Endothelial cell of umbilical vein (primary cell): ENCODE results near the gene GJB5. TPM values are rescaled to one million over a fixed set of nuclear protein-coding genes. Genes with fewer than 3 reads are reported as not detected.

Source experiments
- BruUV-seq: library from RNA; stranded (reverse); fragments of 400-500 nt; replicated peaks from 2 replicates; lab custom pipeline; 2021; lab: Mats Ljungman, UMichigan
- CTCF ChIA-PET: fragments of 300-600, 350-600 bp; sonication (Branson Sonifier 250); formaldehyde crosslinking; loops from one replicate; lab custom pipeline; 2021; ENCODE audit warnings: antibody characterized with exemption, inconsistent platforms; lab: Charles Lee
- POLR2A ChIA-PET: fragments of 300-600, 350-600 bp; sonication (Branson Sonifier 250); formaldehyde crosslinking; loops from one replicate; lab custom pipeline; 2021; ENCODE audit warnings: antibody characterized with exemption, inconsistent platforms; lab: Charles Lee
- DNase-seq: peaks from one replicate; pipeline ENCODE4 v3.0.0-alpha.2; 2011; ENCODE audit warnings: low read depth, low spot score
- FAIRE-seq: peaks from 2 replicates; lab custom pipeline; 2011; peaks lifted over from hg19 to GRCh38; lab: Jason Lieb, UNC
- H2AFZ ChIP-seq: 2 replicates; pipeline ENCODE4 v1.6.0; 2012; ENCODE audit warnings: low read depth, low read length, control low read depth, inconsistent platforms
- H3K27ac ChIP-seq: 2 replicates; pipeline ENCODE4 v1.5.1; 2011; ENCODE audit warnings: low read depth, mild to moderate bottlenecking, control low read depth, low read length, moderate library complexity; ENCODE audit not compliant: insufficient read depth
- H3K27me3 ChIP-seq, 2 experiments: 2 replicates each; pipeline versions ENCODE4 v1.6.0 to v1.6.1; 2011; ENCODE audit warnings: low read length in 2 of 2, mixed read lengths in 1 of 2; ENCODE audit not compliant: control insufficient read depth in 2 of 2, insufficient read depth in 2 of 2
- H3K36me3 ChIP-seq, 2 experiments: 2 replicates in 1 of 2; 3 replicates in 1 of 2; pipeline ENCODE4 v1.5.1; 2011; ENCODE audit warnings: low read length in 2 of 2, mild to moderate bottlenecking in 1 of 2, moderate library complexity in 1 of 2; ENCODE audit not compliant: control insufficient read depth in 2 of 2, insufficient read depth in 2 of 2; ENCODE audit errors: extremely low read depth in 1 of 2
- H3K4me1 ChIP-seq: 3 replicates; pipeline ENCODE4 v1.5.1; 2011; ENCODE audit warnings: mild to moderate bottlenecking, low read length; ENCODE audit not compliant: control insufficient read depth, insufficient read depth; ENCODE audit errors: extremely low read depth
- H3K4me2 ChIP-seq: 2 replicates; pipeline ENCODE4 v1.6.1; 2011; ENCODE audit warnings: low read length, control low read depth, mixed read lengths; ENCODE audit not compliant: insufficient read depth
- H3K4me3 ChIP-seq, 3 experiments: fragments of 200-600 bp in 1 of 3; sonication (generic), shearing (Covaris generic) in 1 of 3; replicated peaks in 1 of 3; 2 replicates each; pipeline ENCODE4 v1.5.1; 2011 to 2016; ENCODE audit warnings: control low read depth in 3 of 3, low read length in 3 of 3, mild to moderate bottlenecking in 2 of 3, inconsistent platforms in 1 of 3, low read depth in 1 of 3, moderate library complexity in 1 of 3; ENCODE audit not compliant: insufficient read depth in 1 of 3
- H3K79me2 ChIP-seq: 2 replicates; pipeline ENCODE4 v1.6.0; 2012; ENCODE audit warnings: low read length, inconsistent platforms; ENCODE audit not compliant: control insufficient read depth, insufficient read depth
- H3K9ac ChIP-seq: replicated peaks from 2 replicates; pipeline ENCODE3; 2011; ENCODE audit warnings: low read length, control low read depth; ENCODE audit not compliant: insufficient read depth; ENCODE audit errors: extremely low read depth
- H3K9me1 ChIP-seq: replicated peaks from 3 replicates; pipeline ENCODE4 v1.6.0; 2011; ENCODE audit warnings: mild to moderate bottlenecking, low read length; ENCODE audit not compliant: control insufficient read depth, insufficient read depth; ENCODE audit errors: extremely low read depth
- H3K9me3 ChIP-seq: replicated peaks from 2 replicates; pipeline ENCODE4 v1.5.1; 2012; ENCODE audit warnings: low read length, inconsistent platforms; ENCODE audit not compliant: control insufficient read depth, insufficient read depth
- H4K20me1 ChIP-seq: replicated peaks from 2 replicates; pipeline ENCODE3; 2011; ENCODE audit warnings: mild to moderate bottlenecking, low read length; ENCODE audit not compliant: control insufficient read depth, insufficient read depth; ENCODE audit errors: extremely low read depth
- EZH2 ChIP-seq: IDR thresholded peaks from 2 replicates; pipeline ENCODE4 v1.6.1; 2012; ENCODE audit warnings: borderline replicate concordance, low read depth, mild to moderate bottlenecking, moderate library complexity, low read length, inconsistent platforms; ENCODE audit not compliant: severe bottlenecking
- FOS ChIP-seq: IDR thresholded peaks from 2 replicates; pipeline ENCODE4 v1.6.1; 2011; ENCODE audit warnings: mild to moderate bottlenecking, low read length, moderate library complexity, borderline replicate concordance; ENCODE audit not compliant: insufficient read depth
- GATA2 ChIP-seq: IDR thresholded peaks from 2 replicates; pipeline ENCODE4 v1.7.0; 2011; ENCODE audit warnings: low read depth, mild to moderate bottlenecking, moderate library complexity, mixed read lengths, low read length; ENCODE audit not compliant: insufficient read length, insufficient read depth
- JUN ChIP-seq: IDR thresholded peaks from 2 replicates; pipeline ENCODE4 v1.6.1; 2011; ENCODE audit warnings: borderline replicate concordance, low read depth; ENCODE audit not compliant: insufficient read length, insufficient read depth
- MAX ChIP-seq: IDR thresholded peaks from 2 replicates; pipeline ENCODE4 v1.6.1; 2011; ENCODE audit not compliant: insufficient read depth, insufficient read length
- MYC ChIP-seq: IDR thresholded peaks from one replicate; pipeline ENCODE4 v1.6.1; 2011; ENCODE audit warnings: mild to moderate bottlenecking, low read depth, low read length
- POLR2A ChIP-seq: IDR thresholded peaks from 2 replicates; pipeline ENCODE4 v1.6.1; 2012; ENCODE audit warnings: low read depth, mild to moderate bottlenecking, control low read depth, low read length
- POLR2AphosphoS5 ChIP-seq: IDR thresholded peaks from 2 replicates; pipeline ENCODE4 v1.6.1; 2012; ENCODE audit warnings: low read depth, mild to moderate bottlenecking, control low read depth, low read length, moderate library complexity; ENCODE audit not compliant: insufficient read depth
- dilution Hi-C: fragments of 300-500 bp; cut with MboI; formaldehyde crosslinking; loops from one replicate; pipeline ENCODE4 v1.15.0; 2019; ENCODE audit warnings: low sequenced_read_pairs; ENCODE audit not compliant: extremely low pct_ligation_motif_present
- intact Hi-C: fragments of 100-400 bp; cut with micrococcal nuclease; formaldehyde crosslinking; loops from one replicate; pipeline ENCODE4 v1.10.0; 2022
- polyA plus RNA-seq, 4 experiments: library from polyadenylated mRNA; depleted of rRNA in 3 of 4; stranded (reverse) in 3 of 4; unstranded in 1 of 4; fragments of >200 nt; gene quantifications; 2 replicates each; pipeline versions ENCODE4 v1.2.1 to v1.2.3, GENCODE V29; 2011 to 2012; ENCODE audit warnings: missing spikeins in 1 of 4
- total RNA-seq: library from RNA; stranded (reverse); gene quantifications from 2 replicates; pipeline ENCODE4 v1.2.3, GENCODE V29; 2021
- TF ChIP-seq, protein P1 (sequence below), 2 donors: IDR thresholded peaks; 1 replicate in 1 of 2; 2 replicates in 1 of 2; pipeline ENCODE4 v1.5.1; 2011; ENCODE audit warnings: low read length in 2 of 2, mild to moderate bottlenecking in 2 of 2, moderate library complexity in 2 of 2, control low read depth in 1 of 2, inconsistent platforms in 1 of 2, low read depth in 1 of 2; ENCODE audit not compliant: insufficient read depth in 1 of 2; ENCODE audit errors: extremely low read depth in 1 of 2

Gene GJB5
- total and polyA plus RNA-seq, 2 donors (not counting 3 experiments of a cell fraction or from before 2014, with no cell fraction given) = not detected

GRCh38 chr1:34785875-34786470 lies 31.1 kb downstream of the GJB5 start:
- Histone ChIP-seq H3K4me2 (no peak overlapping the region), H3K9me3 (no peaks in the 10 kb centered on the region), H3K4me1 (no peaks in the 10 kb centered on the region), H4K20me1 (no peaks in the 10 kb centered on the region), H3K79me2 (no peaks in the 10 kb centered on the region), H3K9ac (no peak overlapping the region), H3K27me3 (peaks cover 17 to 23% of the 10 kb centered on the region in 2 experiments), H3K9me1 (no peaks in the 10 kb centered on the region), H2AFZ (no peak overlapping the region), H3K4me3 (no peak overlapping the region), H3K36me3 (no peaks in the 10 kb centered on the region), H3K27ac (no peak overlapping the region)
- DNase-seq (no peak), FAIRE-seq (no peak)
- intact Hi-C loops (loop anchor here (1.0 to 5.0 kb wide), 6 partner anchors 66 to 986 kb away; partner anchors contain the start of gene SFPQ), dilution Hi-C loops (no loop called here)
- BruUV-seq = no TSS peak
- POLR2A ChIA-PET = no interaction called here
- TF ChIP-seq FOS (no peak), POLR2A (no peak), EZH2 (no peak), POLR2AphosphoS5 (no peak), MYC (no peak), MAX (no peak), GATA2 (no peak), JUN (no peak)
- TF ChIP-seq, protein P1, sequence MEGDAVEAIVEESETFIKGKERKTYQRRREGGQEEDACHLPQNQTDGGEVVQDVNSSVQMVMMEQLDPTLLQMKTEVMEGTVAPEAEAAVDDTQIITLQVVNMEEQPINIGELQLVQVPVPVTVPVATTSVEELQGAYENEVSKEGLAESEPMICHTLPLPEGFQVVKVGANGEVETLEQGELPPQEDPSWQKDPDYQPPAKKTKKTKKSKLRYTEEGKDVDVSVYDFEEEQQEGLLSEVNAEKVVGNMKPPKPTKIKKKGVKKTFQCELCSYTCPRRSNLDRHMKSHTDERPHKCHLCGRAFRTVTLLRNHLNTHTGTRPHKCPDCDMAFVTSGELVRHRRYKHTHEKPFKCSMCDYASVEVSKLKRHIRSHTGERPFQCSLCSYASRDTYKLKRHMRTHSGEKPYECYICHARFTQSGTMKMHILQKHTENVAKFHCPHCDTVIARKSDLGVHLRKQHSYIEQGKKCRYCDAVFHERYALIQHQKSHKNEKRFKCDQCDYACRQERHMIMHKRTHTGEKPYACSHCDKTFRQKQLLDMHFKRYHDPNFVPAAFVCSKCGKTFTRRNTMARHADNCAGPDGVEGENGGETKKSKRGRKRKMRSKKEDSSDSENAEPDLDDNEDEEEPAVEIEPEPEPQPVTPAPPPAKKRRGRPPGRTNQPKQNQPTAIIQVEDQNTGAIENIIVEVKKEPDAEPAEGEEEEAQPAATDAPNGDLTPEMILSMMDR (IDR thresholded peaks at IDR 0.05; ENCODE audit: extremely low read depth in 1 of 2, insufficient read depth in 1 of 2, low read depth in 1 of 2, low read length in 2 of 2) = no peak
- CTCF ChIA-PET = interaction anchor here (0.6 to 4.0 kb wide), 17 partner anchors 9 to 462 kb away, joined by 3 to 83 read pairs (median 5); partner anchors contain the start of genes SMIM12 and TMEM35B
